Measurements from ENCODE around the gene HEYL.

Gene HEYL

GRCh38 chr1:39575191-39576015, 64.0 kb downstream of the HEYL start:
- H3K9me3 ChIP-seq = no peaks in the 10 kb centered on the region
- H3K27ac ChIP-seq = peak overlapping the region; percentile 80 to 83
- intact Hi-C loops (cut with DNase I; ENCODE audit: low total_unique reads) = no loop called here
- H3K27me3 ChIP-seq = no peaks in the 10 kb centered on the region
- H3K4me1 ChIP-seq = peaks cover 0 to 30% (median 25%) of the 10 kb centered on the region in 4 donors
- DNase-seq = peak; percentile 48 to 87
- no peak for TF ChIP-seq CTCF (IDR thresholded peaks at IDR 0.05)
- peak overlapping the region; percentile 65 to 74 for H3K4me3 ChIP-seq
- H3K36me3 ChIP-seq = peaks cover 19 to 24% (median 22%) of the 10 kb centered on the region in 3 donors

GRCh38 chr1:39574646-39575045, 64.8 kb downstream of the HEYL start:
- H3K27ac ChIP-seq = peak overlapping the region; percentile 80 to 83
- peaks cover 27 to 31% (median 29%) of the 10 kb centered on the region in 3 donors for H3K36me3 ChIP-seq
- intact Hi-C loops (cut with DNase I; ENCODE audit: low total_unique reads) = no loop called here
- no peaks in the 10 kb centered on the region for H3K9me3 ChIP-seq
- DNase-seq = no peak
- peaks cover 0 to 30% (median 25%) of the 10 kb centered on the region in 4 donors for H3K4me1 ChIP-seq
- peak overlapping the region; percentile 65 to 74 for H3K4me3 ChIP-seq
- H3K27me3 ChIP-seq = no peaks in the 10 kb centered on the region
- TF ChIP-seq CTCF (IDR thresholded peaks at IDR 0.05) = no peak

All from tibial artery (tissue), 4 donors.